Fibroblast of pulmonary artery (primary cell): Measurements from ENCODE around the gene CDH24.

Source experiments
- DNase-seq: peaks from one replicate; pipeline ENCODE4 v3.0.0-alpha.2; 2010; ENCODE audit warnings: low read depth
- H3K4me3 ChIP-seq: replicated peaks from 2 replicates; pipeline ENCODE4 v1.5.1; 2011; ENCODE audit warnings: low read depth, mild to moderate bottlenecking, control low read depth, low read length, moderate library complexity
- CTCF ChIP-seq: IDR thresholded peaks from 2 replicates; pipeline ENCODE4 v1.5.1; 2011; ENCODE audit warnings: mild to moderate bottlenecking, control low read depth, low read length, inconsistent platforms; ENCODE audit errors: missing control alignments

The CDH24 gene

GRCh38 chr14:23033251-23033727 is 24.0 kb downstream of the CDH24 start:
- no peak for TF ChIP-seq CTCF
- DNase-seq = no peak
- H3K4me3 ChIP-seq = peak overlapping the region; percentile 95

GRCh38 chr14:23030936-23031335 is 26.4 kb downstream of the CDH24 start:
- DNase-seq = no peak
- H3K4me3 ChIP-seq = no peak overlapping the region
- TF ChIP-seq CTCF = no peak

GRCh38 chr14:23028799-23029198 is 28.5 kb downstream of the CDH24 start:
- peak; percentile 18 for DNase-seq
- no peak overlapping the region for H3K4me3 ChIP-seq
- TF ChIP-seq CTCF = no peak

GRCh38 chr14:23025151-23025814 is 32.0 kb downstream of the CDH24 start:
- no peak overlapping the region for H3K4me3 ChIP-seq
- DNase-seq = no peak
- TF ChIP-seq CTCF = no peak

GRCh38 chr14:23024612-23025075 is 32.7 kb downstream of the CDH24 start:
- TF ChIP-seq CTCF = no peak
- DNase-seq = no peak

GRCh38 chr14:23023795-23024152 is 33.5 kb downstream of the CDH24 start:
- H3K4me3 ChIP-seq = no peak overlapping the region
- no peak for TF ChIP-seq CTCF
- DNase-seq = no peak

More at GRCh38 chr14:23024612-23025075, 32.7 kb downstream of the CDH24 start:
- no peak overlapping the region for H3K4me3 ChIP-seq
